Erythroblast (primary cell): Measurements from ENCODE around the gene TRIM27.
A peak's percentile ranks its signal among the peaks of the same experiment; 100 is the strongest.
"Not testable (repeated sequence)": the region's sequence is repeated elsewhere in the genome, so short reads cannot be mapped to it uniquely, and the experiment has no call there.

Experiments
- DNase-seq, 2 experiments: peaks; one replicate each; lab custom pipeline; 2025; lab: John Stamatoyannopoulos, UW
- GATA1 ChIP-seq: IDR thresholded peaks from 2 replicates; pipeline ENCODE4 v1.6.1; 2011; ENCODE audit warnings: low read depth, mild to moderate bottlenecking, control low read depth, low read length, moderate library complexity
- POLR2A ChIP-seq: IDR thresholded peaks from 2 replicates; pipeline ENCODE4 v1.6.1; 2011; ENCODE audit warnings: mild to moderate bottlenecking, low read length

TRIM27 gene, protein sequence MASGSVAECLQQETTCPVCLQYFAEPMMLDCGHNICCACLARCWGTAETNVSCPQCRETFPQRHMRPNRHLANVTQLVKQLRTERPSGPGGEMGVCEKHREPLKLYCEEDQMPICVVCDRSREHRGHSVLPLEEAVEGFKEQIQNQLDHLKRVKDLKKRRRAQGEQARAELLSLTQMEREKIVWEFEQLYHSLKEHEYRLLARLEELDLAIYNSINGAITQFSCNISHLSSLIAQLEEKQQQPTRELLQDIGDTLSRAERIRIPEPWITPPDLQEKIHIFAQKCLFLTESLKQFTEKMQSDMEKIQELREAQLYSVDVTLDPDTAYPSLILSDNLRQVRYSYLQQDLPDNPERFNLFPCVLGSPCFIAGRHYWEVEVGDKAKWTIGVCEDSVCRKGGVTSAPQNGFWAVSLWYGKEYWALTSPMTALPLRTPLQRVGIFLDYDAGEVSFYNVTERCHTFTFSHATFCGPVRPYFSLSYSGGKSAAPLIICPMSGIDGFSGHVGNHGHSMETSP

DNA sequence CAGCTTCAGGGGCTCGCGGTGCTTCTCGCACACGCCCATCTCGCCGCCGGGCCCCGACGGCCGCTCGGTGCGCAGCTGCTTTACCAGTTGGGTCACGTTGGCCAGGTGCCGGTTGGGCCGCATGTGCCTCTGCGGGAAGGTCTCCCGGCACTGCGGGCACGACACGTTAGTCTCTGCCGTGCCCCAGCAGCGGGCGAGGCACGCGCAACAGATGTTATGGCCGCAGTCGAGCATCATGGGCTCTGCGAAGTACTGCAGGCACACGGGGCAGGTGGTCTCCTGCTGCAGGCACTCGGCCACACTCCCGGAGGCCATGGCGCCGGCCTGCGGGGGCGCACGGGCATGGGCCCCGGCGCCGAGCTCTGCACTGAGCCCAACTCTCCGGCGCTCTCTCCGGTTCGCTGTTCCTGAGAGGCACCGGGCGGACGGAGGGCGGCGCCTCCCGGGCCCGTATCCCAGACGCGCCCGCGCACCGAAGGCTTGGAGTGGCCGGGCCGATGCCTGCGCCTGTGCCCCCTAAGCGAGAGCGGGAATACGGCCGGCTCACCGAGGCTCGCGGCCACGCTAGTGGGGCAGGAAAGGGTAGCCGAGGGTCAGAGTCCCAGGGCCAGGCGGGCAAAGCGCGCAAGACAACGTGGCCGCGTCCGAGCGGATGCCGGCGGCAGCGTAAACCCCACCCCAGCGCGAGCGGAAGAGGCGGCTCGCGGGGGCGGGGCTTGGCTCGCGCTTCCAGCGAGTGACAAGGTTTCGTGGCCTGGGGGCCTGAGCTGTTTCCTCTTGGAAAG lies at the start of gene TRIM27:
TRIM27 (minus strand) TSS at position 668 of the 785 bp plus-strand sequence; CDS start at position 315, 353 bp downstream.
- DNase-seq = peak; percentile 87 to 90
- TF ChIP-seq POLR2A (peak; percentile 92), GATA1 (no peak)

GRCh38 chr6:28970056-28970455 lies 46.3 kb upstream of the TRIM27 start:
- not testable (repeated sequence) for DNase-seq

- peak in 1 of 2 experiments; percentile 28 for DNase-seq
- TF ChIP-seq GATA1 = no peak
- TF ChIP-seq POLR2A = no peak
These were observed 45.3 kb upstream of the TRIM27 start for GRCh38 chr6:28969129-28969528.

DNA sequence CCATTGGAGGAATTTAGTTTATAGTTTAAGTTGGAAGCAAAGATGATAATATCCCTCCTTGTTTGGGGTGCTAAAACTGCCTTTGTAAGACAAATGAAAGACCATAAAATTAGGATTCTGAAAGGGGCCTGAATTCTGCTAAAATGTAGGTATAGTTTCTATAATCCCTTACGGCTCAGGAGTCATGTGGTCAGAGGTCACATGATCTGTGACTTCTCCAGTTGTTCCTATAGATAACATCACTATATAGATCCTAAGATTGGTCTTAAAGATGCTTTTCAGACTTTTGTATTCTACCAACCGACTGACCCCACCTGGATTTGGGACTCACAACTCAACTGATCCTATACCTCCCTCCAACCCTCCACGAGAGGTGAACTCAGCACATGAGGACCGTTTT lies 44.7 kb upstream of the TRIM27 start:
- TF ChIP-seq POLR2A (no peak), GATA1 (no peak)
- DNase-seq = no peak

GRCh38 chr6:28965706-28966105 lies 41.9 kb upstream of the TRIM27 start:
- no peak for DNase-seq
- TF ChIP-seq GATA1 (no peak), POLR2A (no peak)

DNA sequence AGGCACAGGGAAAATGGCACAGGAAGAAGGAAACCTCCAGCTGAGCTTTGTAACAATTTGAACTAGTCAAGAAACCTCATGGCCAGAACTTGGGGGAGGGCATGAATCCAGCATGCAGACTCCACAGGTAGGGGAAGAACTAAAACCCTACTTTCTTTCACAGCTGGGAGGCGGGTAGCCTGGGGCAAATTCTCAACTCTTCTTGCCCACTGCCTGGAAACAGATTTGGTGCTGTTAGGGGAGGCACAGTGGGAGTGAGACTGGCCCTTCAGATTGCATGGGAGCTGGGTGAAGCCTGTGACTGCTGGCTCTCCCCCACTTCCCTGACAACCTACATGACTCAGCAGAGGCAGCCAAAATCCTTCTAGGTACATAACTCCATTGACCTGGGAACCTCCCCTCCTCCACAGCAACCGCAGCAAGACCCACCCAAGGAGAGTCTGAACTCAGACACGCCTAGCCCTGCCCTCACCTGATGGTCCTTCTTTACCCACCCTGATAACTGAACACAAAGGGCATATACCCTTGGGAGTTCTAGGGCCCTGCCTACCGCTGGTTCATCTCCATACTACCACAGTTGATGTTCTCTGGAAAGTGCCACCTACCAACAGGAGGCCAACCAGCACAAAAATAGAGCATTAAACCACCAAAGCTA lies 37.2 kb upstream of the TRIM27 start:
- no peak for DNase-seq
- no peak for TF ChIP-seq POLR2A
- no peak for TF ChIP-seq GATA1

- not testable (repeated sequence) for DNase-seq
These were observed 34.9 kb upstream of the TRIM27 start for GRCh38 chr6:28958561-28959243.

DNA sequence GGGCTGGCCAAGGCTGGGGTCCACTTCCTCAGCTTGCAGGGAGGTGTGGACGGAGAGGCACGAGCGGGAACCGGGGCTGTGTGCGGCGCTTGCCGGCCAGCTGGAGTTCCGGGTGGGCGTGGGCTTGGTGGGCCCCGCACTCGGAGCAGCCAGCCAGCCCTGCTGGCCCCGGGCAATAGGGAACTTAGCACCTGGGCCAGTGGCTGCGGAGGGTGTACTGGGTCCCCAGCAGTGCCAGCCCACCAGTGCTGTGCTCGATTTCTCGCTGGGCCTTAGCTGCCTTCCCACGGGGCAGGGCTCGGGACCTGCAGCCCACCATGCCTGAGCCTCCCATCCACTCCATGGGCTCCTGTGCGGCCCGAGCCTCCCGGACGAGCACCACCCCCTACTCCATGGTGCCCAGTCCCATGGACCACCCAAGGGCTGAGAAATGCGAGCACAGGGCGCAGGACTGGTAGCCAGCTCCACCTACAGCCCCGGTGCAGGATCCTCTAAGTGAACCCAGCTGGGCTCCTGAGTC lies 34.1 kb upstream of the TRIM27 start:
- DNase-seq = not testable (repeated sequence)

DNA sequence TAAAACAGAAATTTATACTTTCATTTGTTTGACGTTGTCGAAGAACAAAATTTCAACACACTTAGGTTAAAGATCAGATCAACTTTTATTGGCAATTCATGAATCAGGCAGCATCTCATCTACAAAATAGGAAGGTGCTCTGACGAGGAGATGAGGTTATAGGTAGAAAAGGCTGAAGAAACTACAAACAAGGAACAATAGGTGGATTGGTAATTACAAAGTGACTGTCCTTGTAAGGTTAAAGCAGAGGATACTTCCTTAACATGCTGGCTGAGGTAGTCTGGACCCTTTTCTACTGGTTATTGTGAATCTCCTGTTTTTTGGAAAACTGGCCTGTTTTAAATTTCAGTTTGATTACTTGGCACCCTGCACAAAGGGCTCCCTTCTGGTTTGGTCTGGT lies 32.5 kb upstream of the TRIM27 start:
- no peak for TF ChIP-seq GATA1
- no peak for TF ChIP-seq POLR2A
- no peak for DNase-seq

- peak; percentile 33 to 36 for DNase-seq
These were observed 29.9 kb upstream of the TRIM27 start for GRCh38 chr6:28953585-28954258.

DNA sequence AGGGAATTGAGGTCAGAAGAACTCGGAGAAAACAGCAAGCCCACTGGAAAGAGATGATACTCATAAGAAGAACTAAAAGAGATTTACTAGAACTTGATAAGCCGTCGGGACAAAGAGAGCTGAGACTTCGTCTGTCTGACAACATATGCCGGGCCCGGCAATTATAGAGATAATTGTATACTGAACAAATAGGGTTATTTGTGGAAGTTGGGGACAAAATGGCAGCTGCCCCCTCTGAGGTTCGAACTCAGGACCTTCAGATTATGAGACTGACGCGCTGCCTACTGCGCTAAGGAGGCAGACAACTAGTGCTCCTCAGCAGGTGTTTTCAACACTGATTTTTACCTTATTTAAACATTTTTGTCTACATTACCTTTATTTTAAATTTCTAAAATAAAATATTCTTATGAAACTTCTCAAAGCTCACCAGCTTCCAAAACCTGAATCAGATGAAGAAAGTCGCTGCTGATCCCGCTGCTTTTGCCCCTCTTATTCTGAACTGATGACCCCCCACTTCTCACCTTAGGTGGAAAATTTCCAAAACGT lies 29.3 kb upstream of the TRIM27 start:
- peak; percentile 77 to 85 for DNase-seq
- TF ChIP-seq GATA1 = no peak
- no peak for TF ChIP-seq POLR2A

More at GRCh38 chr6:28953585-28954258, 29.9 kb upstream of the TRIM27 start:
- TF ChIP-seq POLR2A (no peak), GATA1 (no peak)

DNA sequence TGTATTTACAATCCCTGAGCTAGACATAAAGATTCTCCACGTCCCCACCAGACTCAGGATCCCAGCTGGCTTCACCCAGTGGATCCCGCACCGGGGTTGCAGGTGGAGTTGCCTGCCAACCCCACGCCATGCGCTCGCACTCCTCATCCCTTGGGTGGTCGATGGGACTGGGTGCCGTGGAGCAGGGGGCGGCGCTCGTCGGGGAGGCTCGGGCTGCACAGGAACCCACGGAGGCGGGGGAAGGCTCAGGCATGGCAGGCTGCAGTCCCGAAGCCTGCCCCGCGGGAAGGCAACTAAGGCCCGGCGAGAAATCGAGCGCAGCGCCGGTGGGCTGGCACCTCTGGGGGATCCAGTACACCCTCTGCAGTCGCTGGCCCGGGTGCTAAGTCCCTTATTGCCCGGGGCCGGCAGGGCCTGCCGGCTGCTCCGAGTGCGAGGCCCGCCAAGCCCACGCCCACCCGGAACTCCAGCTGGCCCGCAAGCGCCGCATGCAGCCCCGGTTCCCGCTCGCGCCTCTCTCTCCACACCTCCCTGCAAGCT lies 25.9 kb upstream of the TRIM27 start:
- DNase-seq = not testable (repeated sequence)
